ENCODE measurements around the gene COX6A1. TPM values are rescaled to one million over a fixed set of nuclear protein-coding genes. Genes with fewer than 3 reads are reported as not detected.

COX6A1 gene
- total and polyA plus RNA-seq, 2 of the 13 experiments (the other 11 are each of a cell fraction or from before 2014, with no cell fraction given): 542 to 673 TPM

DNA sequence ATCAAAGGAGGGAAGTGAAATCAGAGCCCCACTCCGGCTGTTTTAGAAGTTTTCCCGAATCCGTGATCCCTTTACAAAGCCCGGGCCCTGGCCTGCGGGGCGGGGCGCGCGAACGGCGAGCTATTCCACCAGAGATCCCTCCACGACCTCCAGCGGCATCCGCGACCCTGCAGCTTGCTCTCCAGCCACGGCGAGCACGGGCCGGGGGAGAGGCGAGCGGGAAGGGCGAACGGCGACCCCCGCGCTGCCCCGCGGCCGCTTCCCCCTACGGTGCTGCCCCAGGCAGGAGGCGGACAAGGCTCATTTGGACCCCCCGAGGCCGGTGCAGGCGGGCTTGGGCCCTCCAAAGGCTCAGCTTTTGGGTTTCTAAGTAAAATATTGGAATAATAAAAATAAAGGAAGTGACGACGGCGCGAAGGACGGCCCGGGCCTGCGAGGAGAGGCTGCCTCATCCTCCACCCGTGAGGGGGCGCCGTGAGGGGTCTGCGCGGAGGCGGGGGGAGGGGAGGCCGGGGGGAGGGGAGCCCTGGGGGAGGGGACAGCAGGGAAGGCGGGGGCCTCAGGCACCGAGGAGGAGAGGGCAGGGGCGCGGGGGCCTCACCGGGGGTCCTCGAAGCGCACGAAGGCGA is 31.0 kb downstream of the COX6A1 start (continued):
- TF ChIP-seq, protein P1, sequence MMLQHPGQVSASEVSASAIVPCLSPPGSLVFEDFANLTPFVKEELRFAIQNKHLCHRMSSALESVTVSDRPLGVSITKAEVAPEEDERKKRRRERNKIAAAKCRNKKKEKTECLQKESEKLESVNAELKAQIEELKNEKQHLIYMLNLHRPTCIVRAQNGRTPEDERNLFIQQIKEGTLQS (CRISPR knock-in tag; IDR thresholded peaks at IDR 0.05): no peak
- TF ChIP-seq NAIF1 (CRISPR knock-in tag; IDR thresholded peaks at IDR 0.05; ENCODE audit: borderline replicate concordance) (no peak), KDM5A (IDR thresholded peaks at IDR 0.05; ENCODE audit: borderline replicate concordance, low read length) (peak; percentile 57; the same call in 1 of the 2 replicates), ZNF878 (CRISPR knock-in tag; IDR thresholded peaks at IDR 0.05) (no peak), ZNF567 (CRISPR knock-in tag; IDR thresholded peaks at IDR 0.05; ENCODE audit: borderline replicate concordance) (no peak), SIN3B (IDR thresholded peaks at IDR 0.05; ENCODE audit: low read length) (no peak; the same call in 1 of the 2 replicates), ZNF839 (CRISPR knock-in tag; IDR thresholded peaks at IDR 0.05; ENCODE audit: borderline replicate concordance) (no peak), KDM1A (CRISPR knock-in tag; IDR thresholded peaks at IDR 0.05) (no peak), PCBP1 (IDR thresholded peaks at IDR 0.05; ENCODE audit: borderline replicate concordance, low read depth, low read length) (0 out of 2 replicates have a peak, but pooled peaks have one; percentile 22), SUZ12 (IDR thresholded peaks at IDR 0.05; ENCODE audit: low read depth, low read length) (no peak), ZNF556 (CRISPR knock-in tag; IDR thresholded peaks at IDR 0.05; ENCODE audit: borderline replicate concordance) (no peak), MTA1 (CRISPR knock-in tag; IDR thresholded peaks at IDR 0.05; ENCODE audit: borderline replicate concordance) (0 out of 2 replicates have a peak, but pooled peaks have one; percentile 57), GATAD2A (CRISPR knock-in tag; IDR thresholded peaks at IDR 0.05) (no peak)
- TF ChIP-seq, protein P2, sequence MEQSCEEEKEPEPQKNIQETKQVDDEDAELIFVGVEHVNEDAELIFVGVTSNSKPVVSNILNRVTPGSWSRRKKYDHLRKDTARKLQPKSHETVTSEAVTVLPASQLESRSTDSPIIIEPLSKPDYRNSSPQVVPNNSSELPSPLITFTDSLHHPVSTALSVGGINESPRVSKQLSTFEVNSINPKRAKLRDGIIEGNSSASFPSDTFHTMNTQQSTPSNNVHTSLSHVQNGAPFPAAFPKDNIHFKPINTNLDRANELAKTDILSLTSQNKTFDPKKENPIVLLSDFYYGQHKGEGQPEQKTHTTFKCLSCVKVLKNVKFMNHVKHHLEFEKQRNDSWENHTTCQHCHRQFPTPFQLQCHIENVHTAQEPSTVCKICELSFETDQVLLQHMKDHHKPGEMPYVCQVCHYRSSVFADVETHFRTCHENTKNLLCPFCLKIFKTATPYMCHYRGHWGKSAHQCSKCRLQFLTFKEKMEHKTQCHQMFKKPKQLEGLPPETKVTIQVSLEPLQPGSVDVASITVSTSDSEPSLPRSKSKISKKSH (CRISPR knock-in tag; IDR thresholded peaks at IDR 0.05; ENCODE audit: borderline replicate concordance): no peak
- TF ChIP-seq, protein P3, sequence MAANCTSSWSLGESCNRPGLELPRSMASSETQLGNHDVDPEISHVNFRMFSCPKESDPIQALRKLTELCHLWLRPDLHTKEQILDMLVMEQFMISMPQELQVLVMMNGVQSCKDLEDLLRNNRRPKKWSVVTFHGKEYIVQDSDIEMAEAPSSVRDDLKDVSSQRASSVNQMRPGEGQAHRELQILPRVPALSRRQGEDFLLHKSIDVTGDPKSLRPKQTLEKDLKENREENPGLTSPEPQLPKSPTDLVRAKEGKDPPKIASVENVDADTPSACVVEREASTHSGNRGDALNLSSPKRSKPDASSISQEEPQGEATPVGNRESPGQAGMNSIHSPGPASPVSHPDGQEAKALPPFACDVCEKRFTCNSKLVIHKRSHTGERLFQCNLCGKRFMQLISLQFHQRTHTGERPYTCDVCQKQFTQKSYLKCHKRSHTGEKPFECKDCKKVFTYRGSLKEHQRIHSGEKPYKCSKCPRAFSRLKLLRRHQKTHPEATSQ (CRISPR knock-in tag; IDR thresholded peaks at IDR 0.05; ENCODE audit: borderline replicate concordance): no peak
- TF ChIP-seq, protein P4, sequence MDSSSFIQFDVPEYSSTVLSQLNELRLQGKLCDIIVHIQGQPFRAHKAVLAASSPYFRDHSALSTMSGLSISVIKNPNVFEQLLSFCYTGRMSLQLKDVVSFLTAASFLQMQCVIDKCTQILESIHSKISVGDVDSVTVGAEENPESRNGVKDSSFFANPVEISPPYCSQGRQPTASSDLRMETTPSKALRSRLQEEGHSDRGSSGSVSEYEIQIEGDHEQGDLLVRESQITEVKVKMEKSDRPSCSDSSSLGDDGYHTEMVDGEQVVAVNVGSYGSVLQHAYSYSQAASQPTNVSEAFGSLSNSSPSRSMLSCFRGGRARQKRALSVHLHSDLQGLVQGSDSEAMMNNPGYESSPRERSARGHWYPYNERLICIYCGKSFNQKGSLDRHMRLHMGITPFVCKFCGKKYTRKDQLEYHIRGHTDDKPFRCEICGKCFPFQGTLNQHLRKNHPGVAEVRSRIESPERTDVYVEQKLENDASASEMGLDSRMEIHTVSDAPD (CRISPR knock-in tag; IDR thresholded peaks at IDR 0.05): no peak; the same call in 1 of the 2 replicates
- TF ChIP-seq, protein P5, sequence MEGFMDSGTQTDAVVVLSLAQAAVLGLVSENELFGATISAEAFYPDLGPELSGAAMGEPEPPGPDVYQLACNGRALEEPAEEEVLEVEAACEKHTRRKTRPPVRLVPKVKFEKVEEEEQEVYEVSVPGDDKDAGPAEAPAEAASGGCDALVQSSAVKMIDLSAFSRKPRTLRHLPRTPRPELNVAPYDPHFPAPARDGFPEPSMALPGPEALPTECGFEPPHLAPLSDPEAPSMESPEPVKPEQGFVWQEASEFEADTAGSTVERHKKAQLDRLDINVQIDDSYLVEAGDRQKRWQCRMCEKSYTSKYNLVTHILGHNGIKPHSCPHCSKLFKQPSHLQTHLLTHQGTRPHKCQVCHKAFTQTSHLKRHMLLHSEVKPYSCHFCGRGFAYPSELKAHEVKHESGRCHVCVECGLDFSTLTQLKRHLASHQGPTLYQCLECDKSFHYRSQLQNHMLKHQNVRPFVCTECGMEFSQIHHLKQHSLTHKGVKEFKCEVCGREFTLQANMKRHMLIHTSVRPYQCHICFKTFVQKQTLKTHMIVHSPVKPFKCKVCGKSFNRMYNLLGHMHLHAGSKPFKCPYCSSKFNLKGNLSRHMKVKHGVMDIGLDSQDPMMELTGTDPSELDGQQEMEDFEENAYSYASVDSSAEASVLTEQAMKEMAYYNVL (CRISPR knock-in tag; IDR thresholded peaks at IDR 0.05; ENCODE audit: borderline replicate concordance): no peak

All from HepG2 (cell line).